H9 (cell line): ENCODE data around the gene MICAL3. TPM values are rescaled to one million over a fixed set of nuclear protein-coding genes. Genes with fewer than 3 reads are reported as not detected.

Experiments
- DNase-seq: peaks from one replicate; pipeline ENCODE4 v3.0.0-alpha.2; 2017
- H2AFZ ChIP-seq: one replicate; pipeline ENCODE4 v1.6.1; 2013; ENCODE audit warnings: mild to moderate bottlenecking, low read length, control low read depth, moderate library complexity
- H2AK5ac ChIP-seq: 2 replicates; pipeline ENCODE4 v1.6.1; 2013; ENCODE audit warnings: low read length, control low read depth, mixed read lengths; ENCODE audit not compliant: insufficient read length
- H2BK120ac ChIP-seq: one replicate; pipeline ENCODE4 v1.6.1; 2013; ENCODE audit warnings: low read depth, mild to moderate bottlenecking, low read length, control low read depth, inconsistent platforms; ENCODE audit not compliant: poor library complexity, severe bottlenecking
- H2BK12ac ChIP-seq: 2 replicates; pipeline ENCODE4 v1.6.1; 2013; ENCODE audit warnings: low read length, control low read depth, mixed read lengths, low read depth; ENCODE audit not compliant: insufficient read length
- H2BK15ac ChIP-seq: 2 replicates; pipeline ENCODE4 v1.6.1; 2013; ENCODE audit warnings: low read depth, low read length, control low read depth
- H2BK20ac ChIP-seq: one replicate; pipeline ENCODE4 v1.6.1; 2013; ENCODE audit warnings: low read depth, mild to moderate bottlenecking, low read length, control low read depth, inconsistent platforms; ENCODE audit not compliant: poor library complexity, severe bottlenecking
- H2BK5ac ChIP-seq: 2 replicates; pipeline ENCODE4 v1.6.1; 2013; ENCODE audit warnings: low read length, control low read depth, mixed read lengths; ENCODE audit not compliant: insufficient read length
- H3K14ac ChIP-seq: 2 replicates; pipeline ENCODE4 v1.6.1; 2013; ENCODE audit warnings: low read length, control low read depth; ENCODE audit not compliant: insufficient read depth
- H3K18ac ChIP-seq: 2 replicates; pipeline ENCODE4 v1.6.1; 2013; ENCODE audit warnings: low read depth, mild to moderate bottlenecking, mixed read lengths, low read length, control low read depth; ENCODE audit not compliant: insufficient read length
- H3K23ac ChIP-seq: 2 replicates; pipeline ENCODE4 v1.6.1; 2013; ENCODE audit warnings: low read length, control low read depth, mixed read lengths, low read depth; ENCODE audit not compliant: insufficient read length
- H3K23me2 ChIP-seq: 2 replicates; pipeline ENCODE4 v1.6.1; 2013; ENCODE audit warnings: low read depth, mild to moderate bottlenecking, mixed read lengths, low read length, control low read depth; ENCODE audit not compliant: insufficient read length, poor library complexity, severe bottlenecking
- H3K27ac ChIP-seq: 2 replicates; pipeline ENCODE4 v1.5.1; 2013; ENCODE audit warnings: low read length, control low read depth, mixed read lengths, low read depth; ENCODE audit not compliant: insufficient read length
- H3K27me3 ChIP-seq: 2 replicates; pipeline ENCODE4 v1.6.1; 2013; ENCODE audit warnings: low read length, control low read depth, inconsistent platforms; ENCODE audit not compliant: insufficient read depth
- H3K4ac ChIP-seq: 2 replicates; pipeline ENCODE4 v1.6.1; 2013; ENCODE audit warnings: low read depth, mild to moderate bottlenecking, control low read depth, inconsistent platforms, low read length, moderate library complexity
- H3K4me1 ChIP-seq: 2 replicates; pipeline ENCODE4 v1.6.1; 2013; ENCODE audit warnings: low read length, control low read depth, inconsistent platforms; ENCODE audit not compliant: insufficient read depth
- H3K4me2 ChIP-seq: 2 replicates; pipeline ENCODE4 v1.6.1; 2013; ENCODE audit warnings: low read length, control low read depth, mixed read lengths; ENCODE audit not compliant: insufficient read length, insufficient read depth
- H3K56ac ChIP-seq: 2 replicates; pipeline ENCODE4 v1.6.1; 2013; ENCODE audit warnings: low read depth, mild to moderate bottlenecking, mixed read lengths, low read length, control low read depth; ENCODE audit not compliant: insufficient read length
- H3K79me1 ChIP-seq: 2 replicates; pipeline ENCODE4 v1.6.1; 2013; ENCODE audit warnings: low read depth, mild to moderate bottlenecking, moderate library complexity, low read length, control low read depth, inconsistent platforms; ENCODE audit not compliant: insufficient read depth, poor library complexity, severe bottlenecking
- H3K79me2 ChIP-seq: 2 replicates; pipeline ENCODE4 v1.6.1; 2013; ENCODE audit warnings: low read length, control low read depth, inconsistent platforms; ENCODE audit not compliant: insufficient read depth
- H3K9ac ChIP-seq: 2 replicates; pipeline ENCODE4 v1.6.1; 2013; ENCODE audit warnings: low read length, control low read depth, mixed read lengths; ENCODE audit not compliant: insufficient read length; ENCODE audit errors: extremely low read depth
- H3K9me3 ChIP-seq: one replicate; pipeline ENCODE4 v1.6.1; 2013; ENCODE audit warnings: low read depth, low read length, inconsistent platforms; ENCODE audit not compliant: control insufficient read depth
- H3T11ph ChIP-seq: one replicate; pipeline ENCODE4 v1.6.1; 2013; ENCODE audit warnings: mild to moderate bottlenecking, low read length, control low read depth, inconsistent platforms
- H4K20me1 ChIP-seq: one replicate; pipeline ENCODE4 v1.6.1; 2013; ENCODE audit not compliant: control insufficient read depth, insufficient read length, insufficient read depth
- H4K5ac ChIP-seq: 2 replicates; pipeline ENCODE4 v1.6.1; 2013; ENCODE audit warnings: low read depth, mild to moderate bottlenecking, mixed read lengths, low read length, control low read depth; ENCODE audit not compliant: insufficient read length
- H4K8ac ChIP-seq: replicated peaks from 2 replicates; pipeline ENCODE4 v1.6.1; 2013; ENCODE audit warnings: low read length, control low read depth, mixed read lengths, low read depth; ENCODE audit not compliant: insufficient read length
- H4K91ac ChIP-seq: 2 replicates; pipeline ENCODE4 v1.6.1; 2013; ENCODE audit warnings: low read depth, mild to moderate bottlenecking, moderate library complexity, mixed read lengths, low read length, control low read depth; ENCODE audit not compliant: insufficient read length
- H3K27ac Mint-ChIP-seq, 3 experiments: 2 replicates in 2 of 3; 3 replicates in 1 of 3; pipeline ENCODE4 v1.8.0; 2020 to 2021; ENCODE audit warnings: mixed read lengths in 3 of 3, mild to moderate bottlenecking in 1 of 3, moderate library complexity in 1 of 3
- H3K27me3 Mint-ChIP-seq: 2 replicates; pipeline ENCODE4 v1.8.0; 2021; ENCODE audit warnings: low read depth, mild to moderate bottlenecking, moderate library complexity, mixed read lengths
- H3K36me3 Mint-ChIP-seq, 3 experiments: 2 replicates in 2 of 3; 3 replicates in 1 of 3; pipeline ENCODE4 v1.8.0; 2020 to 2021; ENCODE audit warnings: low read depth in 3 of 3, mixed read lengths in 3 of 3; ENCODE audit not compliant: insufficient read depth in 1 of 3
- H3K4me1 Mint-ChIP-seq, 2 experiments: 2 replicates each; pipeline ENCODE4 v1.8.0; 2020; ENCODE audit warnings: mixed read lengths in 2 of 2
- H3K4me3 Mint-ChIP-seq, 2 experiments: 2 replicates in 1 of 2; 3 replicates in 1 of 2; pipeline ENCODE4 v1.8.0; 2020 to 2021; ENCODE audit warnings: mild to moderate bottlenecking in 2 of 2, mixed read lengths in 2 of 2, moderate library complexity in 1 of 2
- H3K9me3 Mint-ChIP-seq, 2 experiments: 2 replicates in 1 of 2; 3 replicates in 1 of 2; pipeline ENCODE4 v1.8.0; 2020; ENCODE audit warnings: mild to moderate bottlenecking in 2 of 2, mixed read lengths in 2 of 2, moderate library complexity in 1 of 2
- CTCF ChIP-seq: fragments of 200-600 bp; sonication (generic); conservative IDR thresholded peaks from 3 replicates; pipeline ENCODE4 v1.8.0; 2021; ENCODE audit warnings: antibody characterized with exemption, mild to moderate bottlenecking
- WGBS: extraction: QIAGEN DNeasy Blood & Tissue Kit; methylation state at CpG from one replicate; pipeline ENCODE4 v1.1.7; 2013; ENCODE audit warnings: missing lambda C conversion rate, low lambda C conversion rate, mixed read lengths; ENCODE audit not compliant: insufficient read length; ENCODE audit errors: extremely low coverage; 5-methylcytosine and 5-hydroxymethylcytosine counted together
- total RNA-seq: library from RNA; stranded (reverse); gene quantifications from 2 replicates; pipeline ENCODE4 v1.2.1, GENCODE V29; 2021

The MICAL3 gene
- total RNA-seq, 1 experiment from 2014 or later: 50.2 TPM

GRCh38 chr22:17749605-17750395, 274.6 kb downstream of the MICAL3 start:
- Histone ChIP-seq H3K79me2 (no peaks in the 10 kb centered on the region), H2AFZ (no peak overlapping the region), H3K9me3 (no peaks in the 10 kb centered on the region), H4K5ac (no peak overlapping the region), H3K23ac (no peak overlapping the region), H3K27ac (no peak overlapping the region), H3K9ac (no peak overlapping the region), H3K27me3 (no peaks in the 10 kb centered on the region), H2BK5ac (no peak overlapping the region), H2BK120ac (no peak overlapping the region), H3K23me2 (no peaks in the 10 kb centered on the region), H3T11ph (no peak overlapping the region), H2BK12ac (no peak overlapping the region), H3K4me1 (no peaks in the 10 kb centered on the region), H4K91ac (no peak overlapping the region), H2BK15ac (no peak overlapping the region), H3K56ac (no peak overlapping the region), H2AK5ac (no peak overlapping the region), H4K8ac (no peak overlapping the region), H3K4ac (no peak overlapping the region), H3K4me2 (no peak overlapping the region), H2BK20ac (no peak overlapping the region), H4K20me1 (no peaks in the 10 kb centered on the region), H3K79me1 (no peaks in the 10 kb centered on the region), H3K14ac (no peak overlapping the region), H3K18ac (no peak overlapping the region)
- no peak overlapping the region; a peak in 1 of 7 replicates for H3K27ac Mint-ChIP-seq
- H3K36me3 Mint-ChIP-seq: no peaks in the 10 kb centered on the region; a peak in 1 of 7 replicates
- no peak for DNase-seq
- H3K4me1 Mint-ChIP-seq: peaks cover 0 to 3% of the 10 kb centered on the region in 2 experiments; a peak in 2 of 4 replicates
- no peak overlapping the region for H3K4me3 Mint-ChIP-seq
- no peaks in the 10 kb centered on the region for H3K9me3 Mint-ChIP-seq
- no peak for TF ChIP-seq CTCF
- H3K27me3 Mint-ChIP-seq: no peaks in the 10 kb centered on the region; the same call in 1 of the 2 replicates
- no CpG with 5 or more reads among the region's 35 CpGs for WGBS
